Right lobe of liver (tissue), 4 donors: ENCODE data around the gene ZBTB17.

ENCODE experiments used
- CTCF ChIP-seq, 4 donors: fragments of 200-600 bp in 3 of 4; fragments of 450-650 bp in 1 of 4; IDR thresholded peaks; one replicate each; pipeline versions ENCODE4 v1.5.1 to v1.8.0; 2016 to 2022; ENCODE audit warnings: antibody characterized with exemption in 4 of 4, mild to moderate bottlenecking in 2 of 4
- POLR2A ChIP-seq: fragments of 450-650 bp; IDR thresholded peaks from one replicate; pipeline ENCODE4 v1.6.1; 2017; ENCODE audit warnings: antibody characterized with exemption, mild to moderate bottlenecking
- donor health status: DM: no; HTN: no; CAD: no.
- donor health status: DM: no; HTN: no; CAD: no.
- donor health status: DM: no; HTN: yes; CAD: no.

GRCh38 chr1:15943328-15943991 is 32.4 kb downstream of the ZBTB17 start:
- TF ChIP-seq CTCF (IDR thresholded peaks at IDR 0.05) (no peak), POLR2A (no peak)
